ENCODE data around the gene KCNG2.

- TF ChIP-seq CTCF (IDR thresholded peaks at IDR 0.05; ENCODE audit: poor library complexity) (no peak), EZH2 (IDR thresholded peaks at IDR 0.05; ENCODE audit: borderline replicate concordance) (no peak), EZH2phosphoT487 (IDR thresholded peaks at IDR 0.05; ENCODE audit: low read depth, severe bottlenecking, unreplicated experiment) (no peak)
Measured at GRCh38 chr18:79850731-79851130, 53.0 kb downstream of the KCNG2 start.
